GM18907 (cell line): ENCODE data around the gene TBCD.
"Not testable (repeated sequence)": the region's sequence is repeated elsewhere in the genome, so short reads cannot be mapped to it uniquely, and the experiment has no call there.

Experiments used
- ATAC-seq: cut with Tn5 transposase; IDR thresholded peaks from one replicate; pipeline ENCODE4 v1.9.1; 2021; ENCODE audit warnings: mild to moderate bottlenecking, moderate library complexity; ENCODE audit not compliant: unreplicated experiment

Gene TBCD

DNA sequence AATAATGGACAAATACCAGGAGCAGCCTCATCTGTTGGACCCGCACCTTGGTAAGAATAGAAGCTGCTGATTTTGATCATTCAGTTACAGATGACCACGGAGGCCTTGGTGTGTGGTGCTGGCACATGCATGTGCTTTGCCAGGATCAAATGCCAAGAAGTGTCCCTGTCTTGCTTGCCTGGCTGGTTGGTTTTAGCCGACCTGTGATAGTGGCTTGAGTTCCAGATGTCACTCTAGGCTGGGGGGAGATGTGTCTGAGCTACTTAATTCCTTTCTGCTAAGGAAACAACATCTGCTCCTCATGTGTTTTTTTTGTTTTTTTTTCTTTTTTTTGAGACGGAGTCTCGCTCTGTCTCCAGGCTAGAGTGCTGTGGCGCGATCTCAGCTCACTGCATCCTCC is 4.3 kb downstream of the TBCD start:
- ATAC-seq: no peak

DNA sequence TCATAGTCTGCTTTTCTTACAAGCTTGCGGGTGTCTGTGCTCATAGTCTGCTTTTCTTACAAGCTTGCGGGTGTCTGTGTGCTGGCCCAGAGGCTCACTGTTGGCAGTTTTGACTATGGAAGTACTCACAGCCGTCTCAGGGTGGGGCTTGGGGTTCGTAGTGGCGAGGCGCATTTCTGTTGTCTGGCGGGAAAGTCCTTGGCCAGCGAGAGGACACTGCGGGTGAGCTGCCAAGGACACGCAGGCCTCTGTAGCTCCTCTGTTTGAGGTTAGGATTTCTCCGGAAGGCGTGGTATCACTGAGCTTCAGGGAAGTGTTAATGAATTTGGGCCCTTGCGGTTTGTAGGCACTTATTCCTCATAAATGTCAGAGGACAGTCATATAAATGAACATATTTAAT is 13.5 kb downstream of the TBCD start:
- ATAC-seq: no peak

DNA sequence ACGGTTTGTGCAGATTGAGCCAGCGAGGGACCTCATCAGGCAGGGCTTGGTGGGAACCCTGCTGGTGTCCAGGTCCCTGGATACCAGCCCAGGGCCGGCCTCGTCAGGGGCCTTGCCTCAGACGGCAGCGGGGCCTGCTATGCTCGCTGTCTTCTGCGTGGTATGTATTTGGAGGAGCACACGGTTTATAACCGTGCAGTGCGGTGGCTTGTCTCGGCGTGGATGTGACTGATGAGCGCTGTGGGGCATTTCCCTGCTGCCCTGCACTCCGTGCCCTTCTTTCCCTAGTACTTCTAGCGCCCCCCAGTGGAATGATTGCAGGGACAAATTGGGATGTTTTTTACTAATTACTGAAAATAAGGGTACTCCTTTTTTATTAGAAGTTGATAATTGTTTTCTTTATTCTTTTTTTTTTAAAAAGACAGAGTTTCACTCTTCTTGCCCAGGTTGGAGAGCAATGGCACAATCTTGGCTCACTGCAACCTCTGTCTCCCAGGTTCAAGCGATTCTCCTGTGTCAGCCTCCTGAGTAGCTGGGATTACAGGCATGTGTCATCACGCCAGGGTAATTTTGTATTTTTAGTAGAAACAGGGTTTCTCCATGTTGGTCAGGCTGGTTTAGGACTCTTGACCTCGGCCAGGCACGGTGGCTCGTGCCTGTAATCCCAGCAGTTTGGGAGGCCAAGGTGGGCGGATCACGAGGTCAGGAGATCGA is 15.3 kb downstream of the TBCD start:
- no peak for ATAC-seq

DNA sequence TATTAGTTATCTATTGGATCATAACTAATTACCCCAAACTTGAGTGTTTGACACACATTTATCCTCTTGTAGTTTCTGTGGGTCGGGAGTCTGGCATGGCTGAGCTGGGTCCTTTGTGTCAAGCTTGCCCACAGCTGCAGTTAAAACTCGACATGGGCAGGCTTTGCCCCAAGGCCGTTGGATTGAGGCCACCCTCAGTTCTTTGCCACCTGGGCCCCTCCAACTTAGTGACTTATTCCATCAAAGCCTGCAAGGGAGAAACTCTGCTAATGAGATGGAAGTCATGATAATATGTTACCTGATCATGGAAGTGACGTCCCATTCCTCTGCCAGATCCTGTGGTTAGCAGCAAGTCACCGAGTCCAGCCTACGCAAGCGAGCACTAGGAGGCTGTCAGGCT is 17.2 kb downstream of the TBCD start:
- no peak for ATAC-seq

DNA sequence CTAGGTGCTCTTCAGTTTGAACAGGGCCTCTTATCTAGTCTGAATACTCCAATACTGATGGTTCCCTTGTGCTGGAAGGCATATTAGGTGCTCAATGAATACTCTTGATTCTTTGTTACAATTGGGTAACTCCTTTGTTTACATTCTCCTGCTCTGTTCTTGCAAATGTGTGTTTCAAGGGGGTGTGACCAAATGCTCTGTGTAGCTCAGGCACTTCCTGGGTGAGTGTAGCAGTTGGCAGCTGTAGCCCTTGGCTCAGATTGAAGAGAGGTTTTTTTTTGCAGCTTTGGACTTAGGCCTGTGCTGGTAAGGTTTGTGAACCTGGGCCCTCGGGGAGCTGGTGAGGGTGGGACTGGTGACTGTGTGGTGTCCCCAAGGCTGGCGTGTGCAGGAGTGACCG is 20.2 kb downstream of the TBCD start:
- ATAC-seq: no peak

DNA sequence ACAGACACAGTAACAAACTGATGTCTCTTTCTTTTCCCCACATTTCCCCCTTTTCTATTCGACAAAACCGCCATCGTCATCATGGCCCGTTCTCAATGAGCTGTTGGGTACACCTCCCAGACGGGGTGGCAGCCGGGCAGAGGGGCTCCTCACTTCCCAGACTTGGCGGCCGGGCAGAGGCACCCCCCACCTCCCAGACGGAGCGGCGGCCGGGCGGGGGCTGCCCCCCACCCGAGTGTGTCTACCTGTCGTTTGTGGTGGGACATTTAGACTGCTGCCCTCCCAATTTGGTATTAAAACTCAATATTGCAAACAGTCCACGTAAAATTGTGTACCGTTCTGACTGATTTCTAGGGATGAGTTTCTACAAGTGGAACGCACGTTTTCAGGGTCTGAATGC is 22.6 kb downstream of the TBCD start:
- ATAC-seq: not testable (repeated sequence)

DNA sequence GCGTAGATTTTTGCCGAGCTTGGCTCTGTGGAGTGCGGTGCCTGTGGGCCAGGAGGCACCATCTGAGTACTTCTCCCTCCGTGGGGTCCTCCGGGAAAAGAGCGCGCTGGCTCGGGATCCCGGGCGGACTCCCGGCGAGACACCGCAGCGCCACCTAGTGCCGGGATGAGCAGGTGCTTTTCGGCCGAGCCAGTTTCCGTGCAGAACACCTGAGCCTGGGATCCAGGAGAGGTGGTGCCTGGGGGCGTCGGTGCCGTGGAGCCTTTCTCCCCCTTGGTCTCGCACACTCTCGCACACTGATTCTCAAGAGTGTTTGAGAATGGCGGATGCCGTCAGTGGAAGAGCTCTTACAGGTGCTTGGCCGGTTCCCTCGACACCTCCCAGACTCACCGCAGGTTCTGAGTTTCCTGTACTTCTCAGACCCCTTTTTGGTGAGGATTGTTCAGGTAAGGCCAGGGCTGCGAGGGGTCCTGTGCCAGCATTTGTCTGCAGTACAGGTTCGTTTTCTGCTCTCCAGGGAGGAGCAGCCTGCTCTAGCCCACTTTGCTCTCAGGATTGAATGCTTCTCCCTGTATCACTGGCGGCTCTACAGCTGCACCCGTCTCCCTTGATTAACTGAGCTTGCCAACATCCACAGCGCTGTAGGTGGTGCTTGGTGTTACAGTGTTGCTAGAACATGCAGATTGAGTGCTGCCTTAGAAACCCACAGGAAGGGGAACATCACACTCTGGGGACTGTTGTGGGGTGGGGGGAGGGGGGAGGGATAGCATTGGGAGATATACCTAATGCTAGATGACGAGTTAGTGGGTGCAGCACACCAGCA is 23.3 kb downstream of the TBCD start:
- no peak for ATAC-seq

DNA sequence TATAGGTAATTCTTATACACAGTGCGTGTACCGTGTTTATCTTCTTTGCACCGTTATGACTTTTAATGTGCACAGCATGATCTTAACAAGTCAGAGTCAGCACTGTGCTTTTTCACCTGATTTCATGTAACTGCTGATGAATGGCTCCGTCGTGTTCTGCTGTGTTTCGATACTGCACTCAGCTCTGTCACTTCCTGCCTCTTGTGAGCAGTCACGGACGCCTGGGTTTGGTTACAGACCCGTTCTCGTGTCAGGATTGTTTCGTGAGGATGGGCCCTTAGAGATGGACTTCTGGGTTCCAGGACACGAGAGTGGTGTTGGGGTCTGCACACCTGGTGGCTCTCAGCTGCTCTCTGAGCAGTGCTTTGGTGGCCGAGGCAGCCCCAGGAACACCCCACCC is 24.6 kb downstream of the TBCD start:
- ATAC-seq: no peak

DNA sequence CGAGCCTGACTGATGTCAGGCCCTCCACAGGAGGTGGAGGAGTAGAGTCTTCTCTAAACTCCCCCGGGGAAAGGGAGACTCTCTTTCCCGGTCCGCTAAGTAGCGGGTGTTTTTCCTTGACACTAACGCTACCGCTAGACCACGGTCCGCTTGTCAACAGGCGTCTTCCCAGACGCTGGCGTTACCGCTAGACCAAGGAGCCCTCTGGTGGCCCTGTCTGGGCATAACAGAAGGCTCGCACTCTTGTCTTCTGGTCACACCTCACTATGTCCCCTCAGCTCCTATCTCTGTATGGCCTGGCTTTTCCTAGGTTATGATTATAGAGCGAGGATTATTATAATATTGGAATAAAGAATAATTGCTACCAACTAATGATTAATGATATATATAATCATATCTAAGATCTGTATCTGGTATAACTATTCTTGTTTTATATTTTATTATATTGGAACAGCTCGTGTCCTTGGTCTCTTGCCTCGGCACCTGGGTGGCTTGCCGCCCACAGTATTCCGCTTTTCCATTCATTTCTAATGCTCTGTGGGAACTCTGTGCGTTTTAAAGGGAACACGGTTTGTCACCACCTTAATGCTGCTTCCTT is 26.0 kb downstream of the TBCD start:
- not testable (repeated sequence) for ATAC-seq

DNA sequence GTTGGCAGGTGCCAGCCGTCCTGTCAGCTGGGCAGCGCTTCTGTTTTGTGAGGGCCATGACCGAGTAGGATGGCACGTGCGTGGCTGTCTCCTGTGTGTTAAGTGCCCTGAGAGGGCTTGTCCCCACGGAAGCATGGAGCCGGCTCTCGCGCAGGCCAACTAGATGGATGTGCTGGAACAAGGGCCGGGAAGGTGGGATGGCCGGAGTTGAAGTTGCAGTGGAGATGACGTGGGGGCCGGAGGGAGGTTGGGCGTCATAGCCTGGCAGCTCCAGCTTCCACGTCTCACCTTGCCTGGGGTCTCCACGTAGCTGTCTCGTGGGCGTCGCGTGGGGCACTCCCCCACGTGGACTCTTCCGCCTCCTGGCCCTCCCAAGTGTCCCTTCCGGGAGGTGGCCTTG is 27.7 kb downstream of the TBCD start:
- ATAC-seq: no peak

DNA sequence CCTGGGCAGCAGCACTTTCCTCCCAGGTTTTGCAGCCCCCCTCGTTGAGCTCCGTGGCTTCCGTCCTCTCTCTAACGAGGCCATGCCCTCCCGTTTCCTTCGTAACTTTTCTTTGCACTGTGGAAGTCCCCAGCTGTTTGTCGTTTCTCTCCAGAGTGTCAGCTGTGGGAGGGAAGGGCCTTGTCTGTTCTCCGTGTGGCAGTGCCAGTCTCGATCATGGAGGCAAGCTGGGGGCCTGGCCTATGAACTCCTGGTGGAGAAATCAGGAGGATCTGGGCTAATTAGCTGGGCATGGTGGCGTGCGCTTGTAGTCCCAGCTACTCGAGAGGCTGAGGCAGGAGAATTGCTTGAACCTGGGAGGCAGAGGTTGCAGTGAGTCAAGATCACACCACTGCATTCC is 28.3 kb downstream of the TBCD start:
- no peak for ATAC-seq

DNA sequence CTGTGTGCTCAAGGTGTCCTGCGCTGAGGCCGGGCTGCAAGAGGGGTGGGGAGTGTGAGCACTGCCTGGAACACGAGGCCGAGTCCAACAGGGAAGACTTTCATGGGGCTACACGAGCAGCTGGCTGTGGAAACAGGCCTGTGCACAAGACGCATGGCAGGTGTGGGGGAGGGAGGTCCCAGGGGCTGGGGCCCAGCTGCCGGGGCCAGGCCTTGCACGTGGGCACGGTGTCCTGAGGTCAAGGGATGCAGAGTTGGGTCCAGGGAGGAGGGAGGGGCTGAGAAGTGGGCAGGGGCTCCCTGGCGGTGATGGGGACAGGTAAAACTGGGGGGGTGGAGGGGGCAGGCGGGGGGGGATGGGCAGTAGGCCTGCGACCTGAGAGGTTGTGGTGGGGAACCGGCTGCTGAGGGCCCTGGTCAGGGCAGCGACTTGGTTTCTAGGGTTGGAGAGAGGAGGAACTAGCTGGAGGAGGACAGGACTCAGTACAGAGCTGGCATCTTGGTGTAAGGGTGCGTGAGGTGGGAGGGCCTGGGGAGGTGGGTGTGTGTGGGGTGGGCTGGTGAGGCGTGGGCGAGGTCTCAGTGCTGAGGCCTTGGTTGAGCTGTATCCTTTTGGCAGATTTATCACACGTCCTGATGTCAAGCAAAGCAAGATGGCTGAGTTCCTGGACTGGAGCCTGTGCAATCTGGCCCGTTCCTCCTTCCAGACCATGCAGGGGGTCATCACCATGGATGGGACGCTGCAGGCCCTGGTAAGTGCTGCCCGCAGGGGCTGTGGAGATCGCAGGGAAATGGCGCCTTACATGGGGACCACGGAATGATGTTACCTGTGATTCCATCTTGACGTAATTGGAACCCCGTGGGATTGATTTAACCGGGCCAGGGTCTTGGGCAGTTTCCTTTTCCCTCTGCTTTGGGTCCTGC is 29.4 kb downstream of the TBCD start:
- peak; percentile 15 for ATAC-seq

DNA sequence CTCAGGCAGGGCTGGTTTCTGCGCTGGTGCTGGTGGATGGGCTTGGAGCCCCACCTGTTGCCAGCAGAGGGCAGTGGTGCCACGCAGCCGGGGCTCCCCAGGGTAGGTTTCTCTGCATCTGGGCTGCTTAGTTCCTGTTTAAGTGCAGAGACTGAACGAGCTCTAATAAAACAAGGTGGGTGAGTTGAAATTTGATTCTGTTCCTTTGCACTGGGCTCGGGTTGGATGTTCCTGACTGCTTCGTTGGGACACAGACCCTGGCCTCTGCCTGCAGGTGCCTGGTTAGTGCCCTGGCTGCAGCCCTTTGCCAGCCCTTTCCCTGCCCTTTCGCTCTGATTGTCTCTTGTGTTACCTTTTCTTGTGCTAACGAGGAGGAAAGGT is 30.0 kb downstream of the TBCD start:
- ATAC-seq: peak; percentile 60

DNA sequence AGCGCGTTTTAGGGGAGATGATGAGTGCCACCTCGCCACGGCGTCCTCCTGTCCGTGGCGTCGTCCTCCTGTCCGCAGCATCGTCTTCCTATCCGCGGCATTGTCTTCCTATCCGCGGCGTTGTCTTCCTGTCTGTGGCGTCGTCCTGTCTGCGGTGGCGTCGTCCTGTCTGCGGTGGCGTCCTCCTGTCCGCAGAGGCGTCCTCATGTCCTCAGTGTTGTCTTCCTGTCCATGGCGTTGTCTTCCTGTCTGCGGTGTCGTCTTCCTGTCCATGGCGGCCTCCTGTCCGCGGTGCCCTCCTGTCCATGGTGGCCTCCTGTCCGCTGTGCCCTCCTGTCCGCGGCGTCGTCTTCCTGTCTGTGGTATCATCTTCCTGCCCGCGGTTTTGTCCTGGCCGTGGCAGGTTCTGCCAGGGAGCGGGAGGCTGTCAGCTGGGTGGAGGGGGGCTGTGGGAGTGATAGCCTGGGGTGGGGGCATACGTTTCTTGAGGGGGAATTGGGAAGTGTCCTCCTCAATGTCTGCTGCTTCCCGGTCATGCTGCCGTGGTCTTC is 30.9 kb downstream of the TBCD start:
- no peak for ATAC-seq

DNA sequence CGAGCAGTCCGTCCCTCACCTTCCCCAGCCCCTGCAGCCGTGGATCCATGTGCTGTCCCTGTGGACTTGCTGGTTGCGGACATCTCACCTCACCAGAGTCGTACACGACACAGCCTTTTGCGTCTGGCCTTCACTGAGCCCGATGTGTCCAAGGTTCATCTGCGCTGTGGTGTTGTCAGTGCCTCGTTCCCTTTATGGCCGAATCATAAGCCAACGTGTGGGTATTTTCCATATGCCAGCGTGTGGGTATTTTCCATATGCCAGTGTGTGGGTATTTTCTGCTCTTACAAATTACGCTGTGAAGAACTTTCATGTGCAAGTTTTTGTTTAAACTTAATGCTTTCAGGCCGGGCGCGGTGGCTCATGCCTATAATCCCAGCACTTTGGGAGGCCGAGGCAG is 31.6 kb downstream of the TBCD start:
- ATAC-seq: no peak

DNA sequence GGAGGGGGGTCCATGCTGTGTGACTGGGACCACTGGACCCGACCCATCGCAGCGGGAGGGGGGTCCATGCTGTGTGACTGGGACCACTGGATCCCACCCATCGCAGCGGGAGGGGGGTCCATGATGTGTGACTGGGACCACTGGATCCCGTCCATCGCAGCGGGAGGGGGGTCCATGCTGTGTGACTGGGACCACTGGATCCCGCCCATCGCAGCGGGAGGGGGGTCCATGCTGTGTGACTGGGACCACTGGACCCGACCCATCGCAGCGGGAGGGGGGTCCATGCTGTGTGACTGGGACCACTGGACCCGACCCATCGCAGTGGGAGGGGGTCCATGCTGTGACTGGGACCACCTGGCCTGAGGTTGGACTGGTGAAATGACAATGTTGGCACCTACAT is 33.7 kb downstream of the TBCD start:
- ATAC-seq: not testable (repeated sequence)

DNA sequence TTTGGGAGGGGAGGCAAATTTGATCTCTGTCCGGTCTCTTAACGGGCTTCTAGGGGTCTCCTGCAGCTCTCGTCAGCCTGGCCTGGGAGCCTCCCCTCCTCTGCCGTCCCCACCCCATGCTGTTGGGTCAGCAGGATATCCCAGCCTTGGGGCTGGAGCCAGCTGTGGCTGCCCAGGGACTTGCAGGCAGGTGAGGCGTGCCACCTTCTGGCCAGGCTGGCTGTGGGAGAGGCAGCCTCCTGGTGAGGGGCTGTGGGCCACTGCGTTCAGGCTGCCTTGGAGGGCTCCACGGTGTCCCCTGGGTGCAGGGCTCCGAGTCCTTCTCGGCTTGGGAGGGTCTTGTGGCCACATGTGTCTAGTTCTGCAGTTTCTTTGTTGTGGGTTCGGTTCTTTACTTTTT is 34.6 kb downstream of the TBCD start:
- no peak for ATAC-seq

DNA sequence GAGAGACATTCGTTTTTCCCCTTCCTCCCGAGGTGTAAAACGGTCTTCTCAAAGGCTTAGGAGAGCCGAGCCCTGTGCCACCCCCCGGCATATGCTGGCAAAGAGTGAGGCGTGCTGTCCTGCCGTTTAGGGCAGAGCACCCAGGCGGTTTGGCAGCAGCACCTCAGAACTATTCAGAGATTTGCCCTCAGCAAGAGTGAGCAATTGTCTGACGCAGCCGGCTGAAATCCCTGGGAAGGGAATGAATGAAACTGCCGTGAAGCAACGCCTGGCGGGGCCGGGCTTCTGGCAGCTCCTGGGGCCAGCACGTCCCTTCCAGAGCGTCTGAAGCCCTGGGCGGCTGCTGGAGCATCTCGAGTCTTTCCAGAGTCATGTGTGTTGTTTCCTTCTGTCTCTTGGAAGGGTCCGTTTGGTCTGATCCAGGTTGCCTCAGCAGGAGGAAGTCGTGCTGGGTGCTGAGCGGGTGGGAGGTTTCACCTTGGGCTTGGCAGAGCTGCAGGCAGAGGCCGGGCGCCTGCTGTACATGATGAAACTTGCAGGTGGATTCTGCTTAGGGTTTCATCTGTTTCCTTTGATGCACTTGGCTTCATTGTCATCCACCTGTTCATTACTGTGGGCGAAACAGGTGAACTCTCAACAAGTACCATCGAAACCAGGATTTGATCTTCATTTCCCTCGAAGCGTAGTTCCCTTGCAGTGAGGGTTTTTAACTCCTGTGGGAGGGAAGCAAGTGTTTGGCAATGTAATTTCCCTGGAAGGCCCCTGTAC is 35.4 kb downstream of the TBCD start:
- no peak for ATAC-seq

DNA sequence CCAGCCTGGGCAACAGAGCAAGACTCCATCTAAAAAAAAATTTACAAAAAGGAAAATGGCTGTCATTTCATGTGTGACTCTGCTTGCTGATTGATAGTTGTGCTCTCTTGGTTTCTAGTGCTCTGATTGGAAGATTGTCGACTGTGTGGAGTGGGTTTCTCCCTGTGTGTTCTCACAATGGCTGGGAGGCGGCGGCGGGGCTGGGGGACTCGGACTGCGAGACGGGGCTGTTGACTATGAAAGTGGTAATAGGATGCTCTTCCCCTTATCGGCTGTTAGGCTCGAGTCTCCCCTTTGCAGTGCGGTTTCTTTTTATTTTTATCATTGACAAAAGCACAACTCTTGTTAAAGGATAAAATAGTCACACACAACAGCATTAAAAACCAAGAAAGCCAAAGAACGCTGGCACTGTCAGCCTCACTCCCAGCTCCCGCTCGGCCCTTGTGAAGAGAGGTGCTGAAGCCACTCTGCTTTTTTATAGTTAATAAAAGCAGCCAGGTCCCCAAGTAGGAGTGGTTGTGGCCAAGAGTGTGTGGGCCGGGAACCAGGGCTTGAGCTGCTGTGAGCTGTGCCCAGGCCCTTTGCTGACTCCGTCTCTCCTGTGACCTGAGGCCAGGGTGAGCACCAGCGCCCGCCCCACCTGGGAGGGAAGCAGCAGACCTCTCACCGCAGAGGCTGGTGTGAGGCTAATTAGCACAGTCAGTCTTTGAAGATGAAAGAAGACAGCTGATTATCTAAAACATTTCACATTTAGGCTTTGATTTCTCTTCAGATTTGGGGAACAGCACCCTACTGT is 36.5 kb downstream of the TBCD start:
- no peak for ATAC-seq
